K562 (cell line): Measurements from ENCODE around the gene HK2. TPM values are rescaled to one million over a fixed set of nuclear protein-coding genes. Genes with fewer than 3 reads are reported as not detected.
A peak's percentile ranks its signal among the peaks of the same experiment; 100 is the strongest.

ENCODE experiments used
- ATAC-seq: fragments of 200-7000 bp; cut with Tn5 transposase; 3 replicates; pipeline ENCODE4 v1.9.1; 2020; ENCODE audit warnings: moderate library complexity
- BruUV-seq: library from RNA; stranded (reverse); fragments of 400-500 nt; replicated peaks from 2 replicates; lab custom pipeline; 2021; lab: Mats Ljungman, UMichigan
- CTCF ChIA-PET: fragments of 300-600 bp; formaldehyde crosslinking; extraction: SDS; loops from one replicate; lab custom pipeline; 2021; ENCODE audit warnings: low intra/inter-chr PET ratio; lab: Yijun Ruan, JAX
- POLR2A ChIA-PET: fragments of 300-600, 350-650 bp; sonication (Branson Sonifier 250); formaldehyde crosslinking; extraction: SDS; loops from one replicate; lab custom pipeline; 2021; ENCODE audit warnings: antibody characterized with exemption, inconsistent platforms; lab: Yijun Ruan, JAX
- DNase-seq, 4 experiments: peaks; one replicate each; pipeline versions ENCODE4 v3.0.0 to v3.0.0-alpha.2; 2011 to 2018; ENCODE audit warnings: low spot score in 3 of 4, mixed read lengths in 3 of 4; ENCODE audit errors: extremely low read depth in 1 of 4
- FAIRE-seq: peaks from 2 replicates; lab custom pipeline; 2011; peaks lifted over from hg19 to GRCh38; lab: Jason Lieb, UNC
- H2AFZ ChIP-seq: 2 replicates; pipeline ENCODE4 v1.6.0; 2011; ENCODE audit warnings: low read depth, low read length, control low read depth, inconsistent platforms
- H3K27ac ChIP-seq: fragments of 200-600 bp; 3 replicates; pipeline ENCODE4 v1.8.0; 2011; ENCODE audit warnings: low read depth, mild to moderate bottlenecking, control low read depth, inconsistent platforms, low read length, moderate library complexity, mixed read lengths; ENCODE audit errors: extremely low read depth
- H3K27me3 ChIP-seq, 2 experiments: fragments of 300-600 bp in 1 of 2; 2 replicates in 1 of 2; 3 replicates in 1 of 2; pipeline versions ENCODE4 v1.6.0 to v1.8.0; 2011; ENCODE audit warnings: inconsistent platforms in 2 of 2, low read length in 2 of 2, mild to moderate bottlenecking in 1 of 2, mixed read lengths in 1 of 2, moderate library complexity in 1 of 2; ENCODE audit not compliant: control insufficient read depth in 2 of 2, insufficient read depth in 2 of 2
- H3K36me3 ChIP-seq: fragments of 300-600 bp; 3 replicates; pipeline ENCODE4 v1.8.0; 2011; ENCODE audit warnings: mild to moderate bottlenecking, low read length, inconsistent platforms; ENCODE audit not compliant: control insufficient read depth, insufficient read depth
- H3K4me1 ChIP-seq, 2 experiments: fragments of 200-600 bp in 1 of 2; replicated peaks in 1 of 2; 2 replicates in 1 of 2; 3 replicates in 1 of 2; pipeline versions ENCODE4 v1.5.1 to v1.8.0; 2011; ENCODE audit warnings: inconsistent platforms in 2 of 2, low read length in 2 of 2, mild to moderate bottlenecking in 1 of 2, mixed read lengths in 1 of 2, moderate library complexity in 1 of 2; ENCODE audit not compliant: control insufficient read depth in 2 of 2, insufficient read depth in 2 of 2
- H3K4me2 ChIP-seq: 2 replicates; pipeline ENCODE4 v1.6.1; 2011; ENCODE audit warnings: low read length, control low read depth, inconsistent platforms, mixed read lengths; ENCODE audit not compliant: insufficient read depth
- H3K4me3 ChIP-seq: fragments of 200-600 bp; sonication (generic), shearing (Covaris generic); 2 replicates; pipeline ENCODE4 v1.5.1; 2016; ENCODE audit warnings: control low read depth, inconsistent platforms
- H3K79me2 ChIP-seq: fragments of 200-600 bp; 3 replicates; pipeline ENCODE4 v1.8.0; 2011; ENCODE audit warnings: low read length, inconsistent platforms; ENCODE audit not compliant: control insufficient read depth, insufficient read depth
- H3K9ac ChIP-seq, 2 experiments: 2 replicates each; pipeline versions ENCODE4 v1.6.0 to v1.6.1; 2011; ENCODE audit warnings: low read depth in 2 of 2, low read length in 2 of 2, control low read depth in 1 of 2, inconsistent platforms in 1 of 2, mild to moderate bottlenecking in 1 of 2, mixed read lengths in 1 of 2; ENCODE audit not compliant: insufficient read depth in 1 of 2
- H3K9me1 ChIP-seq: one replicate; pipeline ENCODE4 v1.6.0; 2011; ENCODE audit warnings: inconsistent platforms, mild to moderate bottlenecking, low read length, moderate library complexity; ENCODE audit not compliant: control insufficient read depth, insufficient read depth
- H3K9me3 ChIP-seq: replicated peaks from 2 replicates; pipeline ENCODE4 v1.5.1; 2011; ENCODE audit warnings: low read depth, low read length, inconsistent platforms; ENCODE audit not compliant: control insufficient read depth, insufficient read depth
- H4K20me1 ChIP-seq: replicated peaks from 2 replicates; pipeline ENCODE4 v1.6.1; 2011; ENCODE audit warnings: low read length, inconsistent platforms, mixed read lengths; ENCODE audit not compliant: control insufficient read depth, insufficient read depth
- CBX8 ChIP-seq: fragments of 200-600 bp; sonication (generic); IDR thresholded peaks from 2 replicates; pipeline ENCODE4 v1.6.1; 2012; ENCODE audit warnings: borderline replicate concordance, mixed run types, low read depth, mild to moderate bottlenecking, moderate library complexity, mixed read lengths, low read length, control low read depth, inconsistent platforms; ENCODE audit not compliant: poor library complexity, severe bottlenecking; ENCODE audit errors: extremely low read depth
- CEBPB ChIP-seq: fragments of 450-650 bp; IDR thresholded peaks from 2 replicates; pipeline ENCODE4 v1.6.1; 2016; ENCODE audit warnings: missing genetic modification characterization, missing compliant biosample characterization
- FOSL1 ChIP-seq: fragments of 200-800 bp; sonication (Bioruptor generic); conservative IDR thresholded peaks from 2 replicates; pipeline ENCODE4 v1.6.1; 2016; ENCODE audit warnings: missing genetic modification characterization, missing compliant biosample characterization
- HIVEP1 ChIP-seq: fragments of 250-450 bp; sonication (Bioruptor Pico); IDR thresholded peaks from 2 replicates; pipeline ENCODE4 v1.4.0; 2020; ENCODE audit warnings: mild to moderate bottlenecking
- RREB1 ChIP-seq: fragments of 250-450 bp; sonication (Bioruptor Pico); IDR thresholded peaks from 2 replicates; pipeline ENCODE4 v1.4.0; 2020
- TAL1 ChIP-seq: fragments of 450-650 bp; IDR thresholded peaks from 2 replicates; pipeline ENCODE4 v1.6.1; 2016; ENCODE audit warnings: mild to moderate bottlenecking
- TBL1XR1 ChIP-seq, 2 experiments: IDR thresholded peaks; 2 replicates each; pipeline ENCODE4 v1.6.1; 2012; ENCODE audit warnings: improper control_type of control experiment in 2 of 2, low read length in 2 of 2, mild to moderate bottlenecking in 1 of 2
- WGBS: fragments of 100-300 bp; shearing (Covaris generic); methylation state at CpG from one replicate; pipeline ENCODE4 v1.1.6; 2016; ENCODE audit warnings: low coverage, mixed read lengths; ENCODE audit not compliant: insufficient coverage; ENCODE audit errors: missing lambda C conversion rate; 5-methylcytosine and 5-hydroxymethylcytosine counted together
- in situ Hi-C: fragments of 300-500 bp; cut with MboI; formaldehyde crosslinking; loops from 4 replicates; pipeline ENCODE4 v1.15.0; 2018; ENCODE audit warnings: inconsistent platforms, mixed read lengths
- intact Hi-C: fragments of 100-400 bp; cut with micrococcal nuclease; formaldehyde crosslinking; loops from 2 replicates; pipeline ENCODE4 v1.14.2; 2022
- polyA plus RNA-seq, 8 experiments: library from polyadenylated mRNA; depleted of rRNA in 4 of 8; stranded (reverse) in 5 of 8; unstranded in 3 of 8; fragments of >200 nt; fragmentation: Nextera tagmentation in 2 of 8; fragmentation: Illumina TruSeq in 1 of 8; extraction: Ambion mirVana in 2 of 8; extraction: Trizol in 1 of 8; gene quantifications; 2 replicates each; pipeline versions ENCODE4 v1.2.1 to v1.2.3, GENCODE V29; 2011 to 2014; ENCODE audit warnings: inconsistent platforms in 1 of 8, missing spikeins in 1 of 8
- total RNA-seq, 7 experiments: library from RNA; depleted of rRNA in 6 of 7; stranded (reverse); fragments of >200 nt in 6 of 7; fragmentation: Illumina TruSeq in 2 of 7; extraction: Trizol in 2 of 7; gene quantifications; 2 replicates each; pipeline versions ENCODE4 v1.2.1 to v1.2.3, GENCODE V29; 2011 to 2021; ENCODE audit warnings: low replicate concordance in 1 of 7

The HK2 gene
- total and polyA plus RNA-seq, 9 of the 15 experiments (the other 6 are each of a cell fraction or from before 2014, with no cell fraction given), result 4.7 to 56.0 (median 19.9) TPM

- Histone ChIP-seq H3K9me1 (peaks cover 21% of the 10 kb centered on the region), H3K27ac (no peak overlapping the region), H3K27me3 (no peaks in the 10 kb centered on the region), H2AFZ (no peak overlapping the region), H3K79me2 (peaks cover 97% of the 10 kb centered on the region), H3K4me3 (no peak overlapping the region), H3K4me1 (peaks cover 19 to 38% of the 10 kb centered on the region in 2 experiments), H4K20me1 (peaks cover 79% of the 10 kb centered on the region), H3K9me3 (no peaks in the 10 kb centered on the region), H3K9ac (no peak overlapping the region), H3K4me2 (no peak overlapping the region), H3K36me3 (peaks cover 47% of the 10 kb centered on the region; the same call in 2 of the 3 replicates)
- intact Hi-C loops, result no loop called here
- no peak for TF ChIP-seq HIVEP1 (CRISPR knock-in tag)
- no peak for TF ChIP-seq TBL1XR1 (IDR thresholded peaks at IDR 0.05; ENCODE audit: low read length in 2 of 2)
- WGBS, result 87% methylated on average over 4 of the region's 4 CpGs
- CTCF ChIA-PET, result no interaction called here
- no TSS peak for BruUV-seq
- POLR2A ChIA-PET, result interaction anchor here (0.8 kb wide), 1 partner anchor 71 kb away, joined by 3 read pairs; no protein-coding TSS in a partner anchor
- DNase-seq (no peak), ATAC-seq (no peak), FAIRE-seq (no peak)
- in situ Hi-C loops, result no loop called here
These were observed 10.8 kb downstream of the HK2 start for GRCh38 chr2:74844752-74845151.

- Histone ChIP-seq H3K36me3 (peaks cover 50% of the 10 kb centered on the region; the same call in 2 of the 3 replicates), H3K4me1 (peaks cover 16 to 39% of the 10 kb centered on the region in 2 experiments; a peak in 4 of 5 replicates), H3K79me2 (peaks cover 98% of the 10 kb centered on the region), H3K9ac (peak overlapping the region in 1 of 2 experiments; percentile 37; a peak in 1 of 4 replicates), H3K4me3 (no peak overlapping the region), H3K27ac (no peak overlapping the region), H4K20me1 (peaks cover 84% of the 10 kb centered on the region), H3K4me2 (no peak overlapping the region), H3K27me3 (no peaks in the 10 kb centered on the region), H3K9me1 (peaks cover 21% of the 10 kb centered on the region), H3K9me3 (no peaks in the 10 kb centered on the region), H2AFZ (no peak overlapping the region)
- ChIA-PET POLR2A (no interaction called here), CTCF (no interaction called here)
- FAIRE-seq, result no peak
- in situ Hi-C loops (no loop called here), intact Hi-C loops (no loop called here)
- no peak for ATAC-seq
- no peak for DNase-seq
- TF ChIP-seq CEBPB (tag) (no peak), TAL1 (no peak), RREB1 (CRISPR knock-in tag) (no peak), CBX8 (no peak), FOSL1 (tag) (peak; percentile 58)
- no TSS peak for BruUV-seq
- 90% methylated on average over 8 of the region's 8 CpGs for WGBS
These were observed 11.4 kb downstream of the HK2 start for GRCh38 chr2:74845217-74845751.
